ENCODE results near the gene ZIM2. TPM values are rescaled to one million over a fixed set of nuclear protein-coding genes. Genes with fewer than 3 reads are reported as not detected.

Gene ZIM2
- total and polyA plus RNA-seq, 2 experiments from 2014 or later = not detected

DNA sequence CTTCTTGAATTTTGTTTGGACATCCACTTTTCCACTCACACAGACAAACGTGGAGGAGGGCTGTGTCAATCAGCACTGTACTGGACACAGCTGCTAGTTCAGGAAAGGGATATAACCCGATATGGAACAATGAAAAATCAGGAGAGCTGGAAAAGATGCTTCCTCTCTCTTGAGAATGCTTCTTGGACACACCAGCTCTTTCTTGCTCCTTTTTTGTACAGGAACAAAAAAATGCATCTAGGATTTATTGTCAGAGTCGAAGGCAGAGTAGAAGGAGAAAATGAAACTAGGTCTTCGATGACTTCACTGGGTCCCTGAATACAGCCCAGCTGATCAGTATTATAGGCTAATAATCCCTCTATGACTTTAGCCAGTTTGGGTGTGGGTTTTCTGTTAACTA, 62.2 kb downstream of the ZIM2 start:
- no peak overlapping the region for H3K27ac ChIP-seq (ENCODE audit: low read depth)
- H3K79me2 ChIP-seq (replicated peaks; ENCODE audit: insufficient read depth) = no peaks in the 10 kb centered on the region
- ATAC-seq (no peak), DNase-seq (ENCODE audit: low spot score) (no peak)
- no peak for TF ChIP-seq EZH2phosphoT487 (IDR thresholded peaks at IDR 0.05; ENCODE audit: unreplicated experiment)
- peaks cover 10% of the 10 kb centered on the region; the same call in 1 of the 2 replicates for H3K36me3 ChIP-seq (ENCODE audit: insufficient read depth)
- Mint-ChIP-seq H3K4me1 (no peaks in the 10 kb centered on the region), H3K27ac (no peak overlapping the region), H3K27me3 (ENCODE audit: insufficient read depth, low read depth, poor library complexity) (peaks cover 9% of the 10 kb centered on the region), H3K36me3 (ENCODE audit: low read depth) (peaks cover 40% of the 10 kb centered on the region), H3K9me3 (peaks cover 96% of the 10 kb centered on the region), H3K4me3 (no peak overlapping the region)
- H3F3A ChIP-seq (replicated peaks; ENCODE audit: low read depth) = no peaks in the 10 kb centered on the region
- no peaks in the 10 kb centered on the region for H3K27me3 ChIP-seq (ENCODE audit: insufficient read depth)
- H2AFZ ChIP-seq = no peak overlapping the region
- no peaks in the 10 kb centered on the region for H4K20me1 ChIP-seq (replicated peaks; ENCODE audit: insufficient read depth)
- H3K4me2 ChIP-seq = no peak overlapping the region
- H3K4me1 ChIP-seq (ENCODE audit: insufficient read depth) = no peaks in the 10 kb centered on the region
- no peak overlapping the region for H3K4me3 ChIP-seq
- no peaks in the 10 kb centered on the region for H3K9me2 ChIP-seq (ENCODE audit: insufficient read depth)

DNA sequence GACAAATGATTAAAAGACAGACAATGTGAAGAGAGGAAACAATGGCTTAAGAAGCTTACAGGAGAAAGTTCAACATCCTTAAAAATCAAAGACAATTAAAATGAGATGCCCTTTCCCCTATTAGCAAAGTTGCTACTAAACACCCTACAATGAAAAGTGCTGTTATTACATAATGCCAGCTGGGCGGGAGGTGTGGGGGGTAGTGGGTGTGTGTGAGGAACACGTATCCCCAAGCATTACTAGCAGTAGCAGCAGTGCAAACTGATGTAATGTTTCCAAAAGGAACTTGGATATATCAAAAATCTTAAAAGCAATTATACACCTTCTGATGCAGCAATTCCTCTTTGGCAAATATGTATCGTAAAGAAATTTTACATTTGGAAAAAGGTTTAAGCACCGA, 70.9 kb downstream of the ZIM2 start:
- DNase-seq (ENCODE audit: low spot score) (no peak), ATAC-seq (no peak)
- Mint-ChIP-seq H3K27ac (no peak overlapping the region), H3K9me3 (peaks cover 89% of the 10 kb centered on the region), H3K36me3 (ENCODE audit: low read depth) (peaks cover 30% of the 10 kb centered on the region), H3K27me3 (ENCODE audit: insufficient read depth, low read depth, poor library complexity) (peaks cover 1% of the 10 kb centered on the region), H3K4me1 (no peaks in the 10 kb centered on the region), H3K4me3 (no peak overlapping the region)
- H3K79me2 ChIP-seq (replicated peaks; ENCODE audit: insufficient read depth) = no peaks in the 10 kb centered on the region
- no peaks in the 10 kb centered on the region for H3K27me3 ChIP-seq (ENCODE audit: insufficient read depth)
- H4K20me1 ChIP-seq (replicated peaks; ENCODE audit: insufficient read depth) = no peaks in the 10 kb centered on the region
- TF ChIP-seq JUNB (IDR thresholded peaks at IDR 0.05; ENCODE audit: unreplicated experiment) (no peak), EZH2phosphoT487 (IDR thresholded peaks at IDR 0.05; ENCODE audit: unreplicated experiment) (no peak), EZH2 (IDR thresholded peaks at IDR 0.05; ENCODE audit: low read depth, unreplicated experiment) (no peak), STAT1 (IDR thresholded peaks at IDR 0.05; ENCODE audit: unreplicated experiment) (no peak)
- H3K4me3 ChIP-seq = no peak overlapping the region
- no peaks in the 10 kb centered on the region for H3K9me2 ChIP-seq (ENCODE audit: insufficient read depth)
- no peak overlapping the region for H3K27ac ChIP-seq (ENCODE audit: low read depth)
- no peaks in the 10 kb centered on the region for H3K4me1 ChIP-seq (ENCODE audit: insufficient read depth)
- no peak overlapping the region for H2AFZ ChIP-seq
- H3K36me3 ChIP-seq (ENCODE audit: insufficient read depth) = peaks cover 3% of the 10 kb centered on the region; the same call in 1 of the 2 replicates
- H3F3A ChIP-seq (replicated peaks; ENCODE audit: low read depth) = no peaks in the 10 kb centered on the region
- no peak overlapping the region for H3K4me2 ChIP-seq

DNA sequence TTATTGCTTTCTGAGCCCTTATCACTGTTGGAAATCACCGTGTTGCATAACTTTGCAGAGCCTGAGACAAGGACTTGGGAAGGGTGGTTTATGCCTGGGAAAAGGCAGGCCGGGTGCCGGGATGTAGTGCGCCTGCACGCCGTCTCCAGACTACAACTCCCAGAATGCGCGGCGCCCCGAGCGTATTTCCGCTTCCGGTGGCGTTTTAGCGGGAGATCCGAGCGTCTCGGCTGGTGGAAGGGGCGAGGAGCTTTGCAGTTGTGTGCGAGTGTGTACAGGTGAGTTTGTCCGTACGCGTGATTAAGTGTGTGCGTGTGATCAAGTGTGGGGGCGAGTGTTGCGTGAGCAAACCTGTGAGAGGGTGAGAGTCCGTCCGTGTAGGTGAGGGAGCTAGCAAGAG, 75.4 kb downstream of the ZIM2 start:
- H3K4me3 Mint-ChIP-seq = no peak overlapping the region
- no peaks in the 10 kb centered on the region for H3K4me1 ChIP-seq (ENCODE audit: insufficient read depth)
- peaks cover 6% of the 10 kb centered on the region for H3K27me3 Mint-ChIP-seq (ENCODE audit: insufficient read depth, low read depth, poor library complexity)
- H3K36me3 Mint-ChIP-seq (ENCODE audit: low read depth) = peaks cover 40% of the 10 kb centered on the region
- no peak overlapping the region for H2AFZ ChIP-seq
- H3K9me3 Mint-ChIP-seq = peaks cover 98% of the 10 kb centered on the region
- H3K27ac ChIP-seq (ENCODE audit: low read depth) = no peak overlapping the region
- H3K79me2 ChIP-seq (replicated peaks; ENCODE audit: insufficient read depth) = no peaks in the 10 kb centered on the region
- DNase-seq (ENCODE audit: low spot score) (no peak), ATAC-seq (no peak)
- no peak overlapping the region for H3K4me3 ChIP-seq
- H3K27me3 ChIP-seq (ENCODE audit: insufficient read depth) = no peaks in the 10 kb centered on the region
- TF ChIP-seq STAT1 (IDR thresholded peaks at IDR 0.05; ENCODE audit: unreplicated experiment) (no peak), ZNF114 (CRISPR knock-in tag; IDR thresholded peaks at IDR 0.05) (no peak), CREB1 (CRISPR knock-in tag; IDR thresholded peaks at IDR 0.05; ENCODE audit: low read depth) (no peak), JUNB (IDR thresholded peaks at IDR 0.05; ENCODE audit: unreplicated experiment) (no peak), EZH2phosphoT487 (IDR thresholded peaks at IDR 0.05; ENCODE audit: unreplicated experiment) (no peak)
- TF ChIP-seq, protein P1, sequence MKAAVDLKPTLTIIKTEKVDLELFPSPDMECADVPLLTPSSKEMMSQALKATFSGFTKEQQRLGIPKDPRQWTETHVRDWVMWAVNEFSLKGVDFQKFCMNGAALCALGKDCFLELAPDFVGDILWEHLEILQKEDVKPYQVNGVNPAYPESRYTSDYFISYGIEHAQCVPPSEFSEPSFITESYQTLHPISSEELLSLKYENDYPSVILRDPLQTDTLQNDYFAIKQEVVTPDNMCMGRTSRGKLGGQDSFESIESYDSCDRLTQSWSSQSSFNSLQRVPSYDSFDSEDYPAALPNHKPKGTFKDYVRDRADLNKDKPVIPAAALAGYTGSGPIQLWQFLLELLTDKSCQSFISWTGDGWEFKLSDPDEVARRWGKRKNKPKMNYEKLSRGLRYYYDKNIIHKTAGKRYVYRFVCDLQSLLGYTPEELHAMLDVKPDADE (IDR thresholded peaks at IDR 0.05) = no peak
- TF ChIP-seq, protein P2, sequence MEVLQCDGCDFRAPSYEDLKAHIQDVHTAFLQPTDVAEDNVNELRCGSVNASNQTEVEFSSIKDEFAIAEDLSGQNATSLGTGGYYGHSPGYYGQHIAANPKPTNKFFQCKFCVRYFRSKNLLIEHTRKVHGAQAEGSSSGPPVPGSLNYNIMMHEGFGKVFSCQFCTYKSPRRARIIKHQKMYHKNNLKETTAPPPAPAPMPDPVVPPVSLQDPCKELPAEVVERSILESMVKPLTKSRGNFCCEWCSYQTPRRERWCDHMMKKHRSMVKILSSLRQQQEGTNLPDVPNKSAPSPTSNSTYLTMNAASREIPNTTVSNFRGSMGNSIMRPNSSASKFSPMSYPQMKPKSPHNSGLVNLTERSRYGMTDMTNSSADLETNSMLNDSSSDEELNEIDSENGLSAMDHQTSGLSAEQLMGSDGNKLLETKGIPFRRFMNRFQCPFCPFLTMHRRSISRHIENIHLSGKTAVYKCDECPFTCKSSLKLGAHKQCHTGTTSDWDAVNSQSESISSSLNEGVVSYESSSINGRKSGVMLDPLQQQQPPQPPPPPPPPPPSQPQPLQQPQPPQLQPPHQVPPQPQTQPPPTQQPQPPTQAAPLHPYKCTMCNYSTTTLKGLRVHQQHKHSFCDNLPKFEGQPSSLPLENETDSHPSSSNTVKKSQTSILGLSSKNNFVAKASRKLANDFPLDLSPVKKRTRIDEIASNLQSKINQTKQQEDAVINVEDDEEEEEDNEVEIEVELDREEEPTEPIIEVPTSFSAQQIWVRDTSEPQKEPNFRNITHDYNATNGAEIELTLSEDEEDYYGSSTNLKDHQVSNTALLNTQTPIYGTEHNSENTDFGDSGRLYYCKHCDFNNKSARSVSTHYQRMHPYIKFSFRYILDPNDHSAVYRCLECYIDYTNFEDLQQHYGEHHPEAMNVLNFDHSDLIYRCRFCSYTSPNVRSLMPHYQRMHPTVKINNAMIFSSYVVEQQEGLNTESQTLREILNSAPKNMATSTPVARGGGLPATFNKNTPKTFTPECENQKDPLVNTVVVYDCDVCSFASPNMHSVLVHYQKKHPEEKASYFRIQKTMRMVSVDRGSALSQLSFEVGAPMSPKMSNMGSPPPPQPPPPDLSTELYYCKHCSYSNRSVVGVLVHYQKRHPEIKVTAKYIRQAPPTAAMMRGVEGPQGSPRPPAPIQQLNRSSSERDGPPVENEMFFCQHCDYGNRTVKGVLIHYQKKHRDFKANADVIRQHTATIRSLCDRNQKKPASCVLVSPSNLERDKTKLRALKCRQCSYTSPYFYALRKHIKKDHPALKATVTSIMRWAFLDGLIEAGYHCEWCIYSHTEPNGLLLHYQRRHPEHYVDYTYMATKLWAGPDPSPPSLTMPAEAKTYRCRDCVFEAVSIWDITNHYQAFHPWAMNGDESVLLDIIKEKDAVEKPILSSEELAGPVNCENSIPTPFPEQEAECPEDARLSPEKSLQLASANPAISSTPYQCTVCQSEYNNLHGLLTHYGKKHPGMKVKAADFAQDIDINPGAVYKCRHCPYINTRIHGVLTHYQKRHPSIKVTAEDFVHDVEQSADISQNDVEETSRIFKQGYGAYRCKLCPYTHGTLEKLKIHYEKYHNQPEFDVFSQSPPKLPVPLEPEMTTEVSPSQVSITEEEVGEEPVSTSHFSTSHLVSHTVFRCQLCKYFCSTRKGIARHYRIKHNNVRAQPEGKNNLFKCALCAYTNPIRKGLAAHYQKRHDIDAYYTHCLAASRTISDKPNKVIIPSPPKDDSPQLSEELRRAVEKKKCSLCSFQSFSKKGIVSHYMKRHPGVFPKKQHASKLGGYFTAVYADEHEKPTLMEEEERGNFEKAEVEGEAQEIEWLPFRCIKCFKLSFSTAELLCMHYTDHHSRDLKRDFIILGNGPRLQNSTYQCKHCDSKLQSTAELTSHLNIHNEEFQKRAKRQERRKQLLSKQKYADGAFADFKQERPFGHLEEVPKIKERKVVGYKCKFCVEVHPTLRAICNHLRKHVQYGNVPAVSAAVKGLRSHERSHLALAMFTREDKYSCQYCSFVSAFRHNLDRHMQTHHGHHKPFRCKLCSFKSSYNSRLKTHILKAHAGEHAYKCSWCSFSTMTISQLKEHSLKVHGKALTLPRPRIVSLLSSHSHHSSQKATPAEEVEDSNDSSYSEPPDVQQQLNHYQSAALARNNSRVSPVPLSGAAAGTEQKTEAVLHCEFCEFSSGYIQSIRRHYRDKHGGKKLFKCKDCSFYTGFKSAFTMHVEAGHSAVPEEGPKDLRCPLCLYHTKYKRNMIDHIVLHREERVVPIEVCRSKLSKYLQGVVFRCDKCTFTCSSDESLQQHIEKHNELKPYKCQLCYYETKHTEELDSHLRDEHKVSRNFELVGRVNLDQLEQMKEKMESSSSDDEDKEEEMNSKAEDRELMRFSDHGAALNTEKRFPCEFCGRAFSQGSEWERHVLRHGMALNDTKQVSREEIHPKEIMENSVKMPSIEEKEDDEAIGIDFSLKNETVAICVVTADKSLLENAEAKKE (CRISPR knock-in tag; IDR thresholded peaks at IDR 0.05) = no peak
- no peaks in the 10 kb centered on the region for H3F3A ChIP-seq (replicated peaks; ENCODE audit: low read depth)
- H3K4me2 ChIP-seq = no peak overlapping the region
- no peaks in the 10 kb centered on the region for H4K20me1 ChIP-seq (replicated peaks; ENCODE audit: insufficient read depth)
- H3K27ac Mint-ChIP-seq = no peak overlapping the region
- H3K9me2 ChIP-seq (ENCODE audit: insufficient read depth) = no peaks in the 10 kb centered on the region
- no peaks in the 10 kb centered on the region for H3K4me1 Mint-ChIP-seq
- H3K36me3 ChIP-seq (ENCODE audit: insufficient read depth) = no peaks in the 10 kb centered on the region
